ENCODE data around the gene SP3. TPM values are rescaled to one million over a fixed set of nuclear protein-coding genes. Genes with fewer than 3 reads are reported as not detected.

Gene SP3
- polyA plus RNA-seq, 1 experiment: 71.8 TPM

DNA sequence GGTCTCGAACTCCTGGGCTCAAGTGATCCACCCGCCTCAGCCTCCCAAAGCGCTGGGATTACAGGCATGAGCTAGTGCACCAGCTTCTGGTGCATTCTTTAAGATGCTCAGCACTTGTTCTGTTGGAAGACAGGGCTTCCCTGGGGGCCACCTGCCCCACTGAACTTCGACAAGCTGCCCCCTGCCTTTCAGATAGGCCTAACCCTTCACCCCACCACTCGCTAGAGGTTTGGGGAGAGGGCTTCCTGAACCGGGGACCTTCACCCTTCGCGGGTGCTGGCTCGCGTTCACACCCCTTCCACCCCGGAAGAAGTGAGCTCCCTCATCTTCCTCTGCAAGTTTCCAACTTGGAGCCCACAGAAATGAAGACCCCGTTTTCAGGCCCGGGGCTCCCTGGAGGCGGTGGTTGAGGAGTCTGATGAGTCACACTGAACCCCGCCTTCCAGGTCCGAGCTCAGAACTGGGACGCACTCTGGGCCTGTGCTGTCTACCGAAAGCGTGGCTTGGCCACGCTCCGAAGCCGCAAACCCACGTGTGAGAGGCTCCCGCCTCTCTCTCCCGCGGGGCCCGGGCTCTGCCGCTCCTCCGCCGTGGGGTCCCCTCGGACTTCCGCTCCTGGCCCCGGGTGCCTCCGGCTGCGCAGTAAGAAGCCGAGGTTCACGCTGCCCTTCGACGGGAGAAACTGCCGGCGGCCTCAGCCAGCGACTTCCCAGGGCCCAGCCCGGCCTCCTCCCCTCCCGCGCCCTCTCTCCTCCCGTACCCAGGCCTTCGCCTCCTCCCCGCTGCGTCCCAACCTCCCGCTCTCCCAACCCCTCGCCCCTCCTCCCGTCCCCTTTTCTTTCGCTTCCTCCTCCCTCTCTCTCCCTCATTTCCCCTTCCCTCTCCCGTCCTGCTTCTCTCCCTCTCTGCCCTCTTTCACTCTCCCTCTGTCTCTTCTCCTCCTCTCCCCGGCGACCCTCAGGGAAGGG is 47.5 kb upstream of the SP3 start:
- ChIA-PET POLR2A (interaction anchor here (0.6 to 0.9 kb wide), 2 partner anchors 9 to 40 kb away, joined by 3 to 9 read pairs; no protein-coding TSS in a partner anchor), CTCF (interaction anchor here (0.6 to 1.0 kb wide), 3 partner anchors 12 to 25 kb away, joined by 3 to 4 read pairs (median 4); no protein-coding TSS in a partner anchor)
- Histone ChIP-seq H3K4me3 (ENCODE audit: low read depth, low read length) (peak overlapping the region; percentile 53), H3K27me3 (ENCODE audit: control insufficient read depth, insufficient read depth, low read length) (no peaks in the 10 kb centered on the region), H3K9me3 (ENCODE audit: control insufficient read depth, insufficient read depth, low read length) (peaks cover 8% of the 10 kb centered on the region; the same call in 1 of the 2 replicates), H3K27ac (ENCODE audit: low read depth, low read length) (peak overlapping the region; percentile 52)
- no peak for DNase-seq (ENCODE audit: low read depth, low spot score)
- TF ChIP-seq CTCF (IDR thresholded peaks at IDR 0.05; ENCODE audit: low read depth, low read length): no peak

- H3K27ac ChIP-seq (ENCODE audit: low read depth, low read length): no peak overlapping the region
- POLR2A ChIA-PET: interaction anchor here (0.6 to 0.9 kb wide), 2 partner anchors 9 to 40 kb away, joined by 3 read pairs; no protein-coding TSS in a partner anchor
- no peak for TF ChIP-seq CTCF (IDR thresholded peaks at IDR 0.05; ENCODE audit: low read depth, low read length)
- DNase-seq (ENCODE audit: low read depth, low spot score): no peak
- H3K27me3 ChIP-seq (ENCODE audit: control insufficient read depth, insufficient read depth, low read length): no peaks in the 10 kb centered on the region
- CTCF ChIA-PET: interaction anchor here (0.6 to 1.0 kb wide), 4 partner anchors 24 to 1627 kb away, joined by 3 to 4 read pairs (median 4); no protein-coding TSS in a partner anchor
- H3K4me3 ChIP-seq (ENCODE audit: low read depth, low read length): no peak overlapping the region
- peaks cover 8% of the 10 kb centered on the region; the same call in 1 of the 2 replicates for H3K9me3 ChIP-seq (ENCODE audit: control insufficient read depth, insufficient read depth, low read length)
Measured at GRCh38 chr2:174011796-174012195, 46.6 kb upstream of the SP3 start.

DNA sequence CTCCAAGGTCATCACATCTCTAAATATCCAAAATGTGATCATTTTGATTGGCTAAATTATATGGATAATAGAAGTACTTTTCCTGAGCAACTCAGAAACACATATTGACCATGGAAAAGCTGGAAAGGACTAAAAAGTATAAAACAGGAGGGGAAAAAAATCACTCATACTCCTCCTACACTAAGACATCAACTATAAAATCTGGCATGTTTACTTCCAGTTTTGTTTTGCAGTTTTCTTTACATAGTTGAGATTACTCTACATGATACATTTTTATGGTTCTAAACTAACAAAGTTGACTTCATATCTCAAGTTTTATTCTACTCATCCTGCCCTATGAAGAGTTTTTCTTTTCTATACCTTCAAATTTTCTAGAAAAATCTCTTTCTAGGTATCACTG is 46.0 kb upstream of the SP3 start:
- TF ChIP-seq CTCF (IDR thresholded peaks at IDR 0.05; ENCODE audit: low read depth, low read length): no peak
- peaks cover 8% of the 10 kb centered on the region; the same call in 1 of the 2 replicates for H3K9me3 ChIP-seq (ENCODE audit: control insufficient read depth, insufficient read depth, low read length)
- ChIA-PET CTCF (interaction anchor here (0.6 to 0.7 kb wide), 2 partner anchors 29 to 1626 kb away, joined by 3 read pairs; no protein-coding TSS in a partner anchor), POLR2A (interaction anchor here (0.6 kb wide), 1 partner anchor 9 kb away, joined by 3 read pairs; no protein-coding TSS in a partner anchor)
- no peaks in the 10 kb centered on the region for H3K27me3 ChIP-seq (ENCODE audit: control insufficient read depth, insufficient read depth, low read length)
- DNase-seq (ENCODE audit: low read depth, low spot score): no peak
- H3K4me3 ChIP-seq (ENCODE audit: low read depth, low read length): no peak overlapping the region
- H3K27ac ChIP-seq (ENCODE audit: low read depth, low read length): no peak overlapping the region

DNA sequence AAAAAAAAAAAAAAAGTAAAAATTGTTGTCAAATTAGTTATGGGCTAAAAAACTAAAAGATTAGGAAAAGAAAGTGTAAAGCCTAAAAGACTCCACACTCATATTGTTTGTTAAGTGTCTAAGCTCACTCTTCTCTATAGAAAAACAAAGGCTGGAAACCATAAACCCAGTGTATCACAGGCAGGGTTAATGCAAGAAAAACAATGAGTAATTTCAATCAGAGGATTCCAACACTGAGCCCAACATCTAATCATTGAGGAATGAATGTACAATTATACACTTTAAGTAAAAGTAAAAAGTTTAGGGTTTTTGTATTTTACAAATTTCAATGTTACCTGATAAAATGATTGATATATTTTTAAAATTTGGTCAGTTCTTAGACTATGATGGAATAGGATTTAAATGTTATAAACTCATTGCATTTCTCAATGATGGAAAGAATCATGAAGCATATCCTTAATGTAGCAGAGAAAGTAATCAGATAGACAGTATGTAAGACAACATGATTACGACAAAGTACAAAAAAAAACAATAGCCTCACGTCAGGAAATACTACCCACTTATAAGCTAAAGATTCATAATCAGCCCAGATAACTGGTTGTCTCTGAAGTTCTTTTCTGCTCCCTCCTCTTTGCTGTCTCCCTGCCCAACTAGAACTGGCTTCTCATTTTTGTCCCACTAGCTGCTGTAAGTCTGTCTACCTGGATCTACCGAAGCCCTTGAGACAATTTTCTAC is 44.5 kb upstream of the SP3 start:
- ChIA-PET POLR2A (no interaction called here), CTCF (no interaction called here)
- no peaks in the 10 kb centered on the region for H3K27me3 ChIP-seq (ENCODE audit: control insufficient read depth, insufficient read depth, low read length)
- no peak overlapping the region for H3K27ac ChIP-seq (ENCODE audit: low read depth, low read length)
- TF ChIP-seq CTCF (IDR thresholded peaks at IDR 0.05; ENCODE audit: low read depth, low read length): no peak
- H3K4me3 ChIP-seq (ENCODE audit: low read depth, low read length): no peak overlapping the region
- H3K9me3 ChIP-seq (ENCODE audit: control insufficient read depth, insufficient read depth, low read length): peaks cover 8% of the 10 kb centered on the region; the same call in 1 of the 2 replicates
- DNase-seq (ENCODE audit: low read depth, low spot score): no peak
